Measurements from ENCODE around the gene RGS6. TPM values are rescaled to one million over a fixed set of nuclear protein-coding genes. Genes with fewer than 3 reads are reported as not detected.

The RGS6 gene
- total and polyA plus RNA-seq, 9 donors = 3.7 to 9.3 (median 6.2) TPM

DNA sequence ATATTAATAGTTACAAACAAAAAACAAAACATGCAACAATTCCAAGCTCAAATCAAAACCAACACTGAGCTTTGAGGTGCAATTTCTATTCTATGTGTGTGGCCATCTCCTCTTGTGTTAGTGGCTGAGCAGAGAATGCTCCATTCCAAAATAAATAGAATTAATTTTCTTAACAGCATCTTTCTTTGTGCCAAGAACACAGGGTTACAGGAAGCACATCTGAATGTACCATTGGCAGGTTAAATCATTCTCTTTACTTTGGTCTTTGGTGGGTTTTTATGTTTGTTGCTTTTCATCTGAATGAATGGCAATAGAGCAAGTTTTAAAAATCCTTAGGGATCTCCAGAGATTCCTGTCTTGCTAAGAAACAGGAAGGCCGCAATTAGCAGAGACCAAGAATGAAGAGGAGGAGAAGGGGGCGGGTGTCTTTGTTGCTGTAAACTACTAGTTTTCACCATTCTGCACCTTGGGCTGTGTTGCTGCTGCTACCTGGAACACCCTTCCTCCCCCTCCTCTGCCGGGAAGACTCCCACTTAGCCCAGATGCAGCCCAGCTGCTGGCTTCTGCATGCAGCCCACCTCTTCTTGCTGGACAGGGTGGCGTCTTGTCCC lies 165.0 kb downstream of the RGS6 start:
- Histone ChIP-seq H3K4me1 (ENCODE audit: control insufficient read depth, insufficient read depth, low read length) (peaks cover 4% of the 10 kb centered on the region), H3K36me3 (ENCODE audit: control insufficient read depth, insufficient read depth, low read length) (no peaks in the 10 kb centered on the region), H3K9me3 (replicated peaks; ENCODE audit: control insufficient read depth, low read depth, low read length) (peaks cover 2% of the 10 kb centered on the region), H3K27me3 (ENCODE audit: control insufficient read depth, insufficient read depth, low read length) (no peaks in the 10 kb centered on the region), H3K27ac (ENCODE audit: low read length) (no peak overlapping the region), H3K4me3 (ENCODE audit: low read length) (no peak overlapping the region)
- 20% methylated on average over 2 of the region's 4 CpGs for whole genome bisulfite sequencing (ENCODE audit: insufficient coverage)
- DNase-seq = peak; percentile 13

DNA sequence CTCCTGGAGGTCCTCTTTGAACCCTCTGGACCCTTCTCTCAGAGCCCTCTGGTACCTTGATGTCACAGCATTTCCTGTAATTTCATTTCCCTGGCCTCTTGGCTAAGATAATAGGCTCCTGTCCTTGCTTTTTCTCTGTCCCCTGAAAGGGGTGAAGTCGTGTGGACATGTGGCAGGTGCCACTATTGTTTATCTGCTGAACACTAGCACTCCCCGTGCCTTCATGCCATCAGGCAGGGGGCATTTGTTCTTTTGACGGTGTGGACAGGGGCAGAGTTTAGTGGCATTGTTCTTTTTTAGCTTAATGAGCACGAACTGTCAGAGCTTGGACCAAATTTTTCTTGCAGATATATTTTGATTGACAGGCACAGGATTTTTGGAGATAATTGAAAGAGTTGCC lies 166.0 kb downstream of the RGS6 start:
- Histone ChIP-seq H3K27ac (ENCODE audit: low read length) (no peak overlapping the region), H3K27me3 (ENCODE audit: control insufficient read depth, insufficient read depth, low read length) (no peaks in the 10 kb centered on the region), H3K4me1 (ENCODE audit: control insufficient read depth, insufficient read depth, low read length) (peaks cover 4% of the 10 kb centered on the region), H3K36me3 (ENCODE audit: control insufficient read depth, insufficient read depth, low read length) (no peaks in the 10 kb centered on the region), H3K9me3 (replicated peaks; ENCODE audit: control insufficient read depth, low read depth, low read length) (peaks cover 2% of the 10 kb centered on the region), H3K4me3 (ENCODE audit: low read length) (no peak overlapping the region)
- no peak for DNase-seq
- no CpG with 5 or more reads among the region's 4 CpGs for WGBS (ENCODE audit: insufficient coverage)

DNA sequence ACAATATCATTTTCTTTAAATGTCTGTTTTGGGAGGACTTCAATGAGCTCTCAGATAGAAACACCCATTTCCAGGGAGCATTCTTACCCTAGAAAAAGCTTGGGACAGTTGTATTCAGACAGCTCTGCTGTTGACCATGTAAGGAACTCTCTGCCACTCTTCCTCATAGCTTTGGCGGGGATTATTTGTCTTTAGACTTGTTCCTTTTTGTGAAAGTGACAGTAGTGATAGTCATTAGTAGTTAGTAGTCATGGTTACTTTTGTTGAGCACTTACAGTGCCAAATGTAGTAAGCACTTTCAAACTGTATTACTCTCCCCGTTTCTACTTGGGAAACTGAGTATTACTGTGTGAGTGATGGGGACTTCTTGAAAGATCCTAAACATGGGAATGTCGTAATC lies 167.3 kb downstream of the RGS6 start:
- DNase-seq = no peak
- no peak overlapping the region for H3K27ac ChIP-seq (ENCODE audit: low read length)
- H3K4me1 ChIP-seq (ENCODE audit: control insufficient read depth, insufficient read depth, low read length) = peaks cover 4% of the 10 kb centered on the region
- no peaks in the 10 kb centered on the region for H3K27me3 ChIP-seq (ENCODE audit: control insufficient read depth, insufficient read depth, low read length)
- H3K36me3 ChIP-seq (ENCODE audit: control insufficient read depth, insufficient read depth, low read length) = no peaks in the 10 kb centered on the region
- H3K4me3 ChIP-seq (ENCODE audit: low read length) = no peak overlapping the region
- H3K9me3 ChIP-seq (replicated peaks; ENCODE audit: control insufficient read depth, low read depth, low read length) = peaks cover 2% of the 10 kb centered on the region
- 91% methylated on average over 1 of the region's 3 CpGs for WGBS (ENCODE audit: insufficient coverage)

DNA sequence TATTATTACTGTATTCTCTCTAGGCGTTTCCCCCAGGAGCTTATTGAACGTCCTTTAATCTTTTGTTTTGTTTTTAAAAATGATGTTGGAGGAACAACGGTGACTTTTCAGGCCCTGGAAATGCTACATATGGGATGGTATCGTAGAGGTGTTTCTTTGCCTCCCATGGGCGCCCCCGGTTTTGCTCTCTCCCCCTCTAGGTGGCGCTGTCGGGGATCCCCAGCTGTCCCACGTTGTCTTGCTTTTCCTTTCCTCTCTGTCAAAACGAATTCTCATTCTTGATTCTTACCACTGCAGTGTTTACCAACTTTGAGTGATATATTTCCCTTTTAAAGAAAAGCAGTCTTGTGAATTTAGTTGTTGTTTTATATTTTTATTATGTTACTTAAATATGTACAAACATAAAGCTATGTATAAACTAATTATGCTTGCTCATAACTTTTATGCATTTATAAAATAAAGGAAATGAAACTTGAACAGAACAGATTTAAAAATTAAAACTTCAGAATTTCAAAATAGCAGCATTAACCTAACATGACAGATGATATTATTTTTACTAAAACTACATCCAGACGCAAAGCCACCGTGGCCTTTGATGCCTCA lies 171.9 kb downstream of the RGS6 start:
- Histone ChIP-seq H3K4me3 (ENCODE audit: low read length) (no peak overlapping the region), H3K36me3 (ENCODE audit: control insufficient read depth, insufficient read depth, low read length) (no peaks in the 10 kb centered on the region), H3K27ac (ENCODE audit: low read length) (no peak overlapping the region), H3K9me3 (replicated peaks; ENCODE audit: control insufficient read depth, low read depth, low read length) (no peaks in the 10 kb centered on the region), H3K4me1 (ENCODE audit: control insufficient read depth, insufficient read depth, low read length) (no peaks in the 10 kb centered on the region), H3K27me3 (ENCODE audit: control insufficient read depth, insufficient read depth, low read length) (no peaks in the 10 kb centered on the region)
- no CpG with 5 or more reads among the region's 12 CpGs for WGBS (ENCODE audit: insufficient coverage)
- no peak for DNase-seq

DNA sequence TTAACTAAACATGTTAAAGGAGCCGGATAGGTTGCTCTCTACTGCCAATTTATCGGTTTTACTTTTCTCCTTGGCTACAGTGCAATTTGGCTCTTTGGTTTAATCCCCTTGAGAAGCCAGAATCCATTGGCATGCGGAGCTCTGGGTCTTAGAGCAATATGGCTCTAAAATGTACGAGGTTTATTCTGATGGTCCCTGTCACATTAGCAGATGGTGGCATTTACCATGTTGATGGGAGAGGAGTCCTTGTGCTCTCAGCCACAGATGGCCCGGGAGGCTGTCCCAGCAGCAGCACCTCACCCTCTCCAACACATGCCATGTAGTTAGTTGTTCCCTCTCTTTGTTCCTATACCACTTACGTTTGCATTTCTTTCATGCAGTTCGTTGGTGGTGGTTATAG lies 179.7 kb downstream of the RGS6 start:
- Histone ChIP-seq H3K27ac (ENCODE audit: low read length) (no peak overlapping the region), H3K4me3 (ENCODE audit: low read length) (no peak overlapping the region), H3K27me3 (ENCODE audit: control insufficient read depth, insufficient read depth, low read length) (no peaks in the 10 kb centered on the region), H3K36me3 (ENCODE audit: control insufficient read depth, insufficient read depth, low read length) (no peaks in the 10 kb centered on the region), H3K9me3 (replicated peaks; ENCODE audit: control insufficient read depth, low read depth, low read length) (no peaks in the 10 kb centered on the region), H3K4me1 (ENCODE audit: control insufficient read depth, insufficient read depth, low read length) (no peaks in the 10 kb centered on the region)
- no peak for DNase-seq
- WGBS (ENCODE audit: insufficient coverage) = no CpG with 5 or more reads among the region's 7 CpGs

DNA sequence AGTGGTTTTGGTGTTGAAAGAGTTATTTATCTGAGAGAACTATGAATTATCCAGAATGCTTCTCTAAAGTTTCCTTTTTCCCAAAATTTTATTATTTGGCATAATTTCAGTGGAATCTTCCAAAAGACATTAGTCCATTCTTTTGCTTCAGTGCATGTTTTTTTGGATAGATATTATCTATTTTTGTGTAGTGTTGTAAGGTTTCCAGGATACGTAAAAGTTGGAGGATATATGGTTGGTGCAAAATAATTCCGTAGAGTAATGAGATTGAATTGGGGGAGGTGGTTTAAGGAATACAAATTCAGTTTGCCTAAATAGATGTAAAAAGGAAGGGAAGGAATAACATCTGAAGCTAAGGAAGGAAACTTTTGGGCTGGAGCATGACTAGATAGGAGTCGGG lies 186.6 kb downstream of the RGS6 start:
- H3K27me3 ChIP-seq (ENCODE audit: control insufficient read depth, insufficient read depth, low read length) = no peaks in the 10 kb centered on the region
- DNase-seq = peak; percentile 96
- peaks cover 2% of the 10 kb centered on the region for H3K4me1 ChIP-seq (ENCODE audit: control insufficient read depth, insufficient read depth, low read length)
- no peaks in the 10 kb centered on the region for H3K36me3 ChIP-seq (ENCODE audit: control insufficient read depth, insufficient read depth, low read length)
- H3K9me3 ChIP-seq (replicated peaks; ENCODE audit: control insufficient read depth, low read depth, low read length) = no peaks in the 10 kb centered on the region
- 34% methylated on average over 3 of the region's 3 CpGs for WGBS (ENCODE audit: insufficient coverage)
- H3K4me3 ChIP-seq (ENCODE audit: low read length) = no peak overlapping the region
- peak overlapping the region; percentile 70 for H3K27ac ChIP-seq (ENCODE audit: low read length)

DNA sequence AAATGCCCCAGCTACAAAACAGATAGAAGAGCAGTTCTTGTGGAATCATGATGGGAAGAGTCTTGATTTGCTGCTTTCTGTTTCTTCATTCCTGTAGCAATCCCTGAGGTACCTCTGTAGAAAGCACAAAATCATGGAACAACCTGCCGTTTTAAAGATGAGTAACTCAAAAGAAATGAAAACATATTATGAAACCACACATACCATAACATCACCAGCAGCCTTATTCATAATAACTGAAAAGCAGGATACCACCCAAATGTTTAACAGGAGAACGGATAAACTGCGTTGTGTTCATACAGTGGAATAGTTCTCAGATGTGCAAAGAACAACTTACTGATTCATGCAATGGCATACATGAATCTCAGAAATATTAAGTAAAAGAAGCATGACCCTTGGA lies 188.1 kb downstream of the RGS6 start:
- Histone ChIP-seq H3K9me3 (replicated peaks; ENCODE audit: control insufficient read depth, low read depth, low read length) (no peaks in the 10 kb centered on the region), H3K4me1 (ENCODE audit: control insufficient read depth, insufficient read depth, low read length) (peaks cover 2% of the 10 kb centered on the region), H3K4me3 (ENCODE audit: low read length) (no peak overlapping the region), H3K36me3 (ENCODE audit: control insufficient read depth, insufficient read depth, low read length) (no peaks in the 10 kb centered on the region), H3K27me3 (ENCODE audit: control insufficient read depth, insufficient read depth, low read length) (peaks cover 2% of the 10 kb centered on the region), H3K27ac (ENCODE audit: low read length) (no peak overlapping the region)
- peak; percentile 21 for DNase-seq
- WGBS (ENCODE audit: insufficient coverage) = no CpG with 5 or more reads among the region's 3 CpGs

DNA sequence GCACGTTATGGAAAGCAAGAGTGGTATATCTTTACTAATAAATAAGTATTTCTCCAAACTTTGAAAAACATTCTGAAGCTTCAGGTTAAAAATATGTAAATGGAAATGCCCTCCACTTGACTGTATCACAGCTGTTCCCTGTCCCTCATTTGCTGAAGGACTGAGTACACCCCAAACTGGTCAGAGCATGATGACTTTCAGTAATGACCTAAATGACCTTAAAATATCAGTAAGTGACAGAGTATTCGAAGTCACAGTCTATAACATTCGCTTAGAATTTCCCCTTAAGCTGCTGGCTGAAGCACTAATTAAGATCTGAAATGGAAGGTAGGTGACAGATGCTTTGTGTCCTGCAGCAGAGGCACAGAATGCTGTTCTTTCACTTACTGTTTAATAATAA lies 191.5 kb downstream of the RGS6 start:
- DNase-seq = no peak
- peaks cover 2% of the 10 kb centered on the region for H3K27me3 ChIP-seq (ENCODE audit: control insufficient read depth, insufficient read depth, low read length)
- H3K4me1 ChIP-seq (ENCODE audit: control insufficient read depth, insufficient read depth, low read length) = no peaks in the 10 kb centered on the region
- H3K36me3 ChIP-seq (ENCODE audit: control insufficient read depth, insufficient read depth, low read length) = no peaks in the 10 kb centered on the region
- no peak overlapping the region for H3K4me3 ChIP-seq (ENCODE audit: low read length)
- no peaks in the 10 kb centered on the region for H3K9me3 ChIP-seq (replicated peaks; ENCODE audit: control insufficient read depth, low read depth, low read length)
- no peak overlapping the region for H3K27ac ChIP-seq (ENCODE audit: low read length)
- no CpG with 5 or more reads among the region's 3 CpGs for WGBS (ENCODE audit: insufficient coverage)

DNA sequence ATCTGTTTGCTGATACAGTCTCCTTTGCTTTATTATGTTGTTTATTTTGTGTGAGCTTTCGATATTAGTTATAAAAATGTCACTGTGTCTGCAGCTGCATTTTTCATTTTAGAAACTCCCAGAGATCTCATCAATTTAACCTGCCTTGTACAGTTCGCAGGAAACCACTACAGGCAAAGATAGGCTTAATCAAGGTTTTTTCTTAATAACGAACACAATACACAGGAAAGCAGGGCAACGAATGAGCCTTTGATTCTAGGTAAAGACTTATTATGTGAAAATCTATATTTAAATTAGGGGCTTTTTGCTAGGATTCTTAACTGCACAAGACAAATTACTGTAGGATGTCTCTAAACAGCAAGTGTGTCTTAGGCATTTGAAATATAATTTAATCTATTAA lies 191.9 kb downstream of the RGS6 start:
- H3K27ac ChIP-seq (ENCODE audit: low read length) = no peak overlapping the region
- H3K9me3 ChIP-seq (replicated peaks; ENCODE audit: control insufficient read depth, low read depth, low read length) = no peaks in the 10 kb centered on the region
- H3K27me3 ChIP-seq (ENCODE audit: control insufficient read depth, insufficient read depth, low read length) = peaks cover 2% of the 10 kb centered on the region
- no peak overlapping the region for H3K4me3 ChIP-seq (ENCODE audit: low read length)
- DNase-seq = no peak
- no peaks in the 10 kb centered on the region for H3K36me3 ChIP-seq (ENCODE audit: control insufficient read depth, insufficient read depth, low read length)
- no peaks in the 10 kb centered on the region for H3K4me1 ChIP-seq (ENCODE audit: control insufficient read depth, insufficient read depth, low read length)
- no CpG with 5 or more reads among the region's 4 CpGs for WGBS (ENCODE audit: insufficient coverage)

DNA sequence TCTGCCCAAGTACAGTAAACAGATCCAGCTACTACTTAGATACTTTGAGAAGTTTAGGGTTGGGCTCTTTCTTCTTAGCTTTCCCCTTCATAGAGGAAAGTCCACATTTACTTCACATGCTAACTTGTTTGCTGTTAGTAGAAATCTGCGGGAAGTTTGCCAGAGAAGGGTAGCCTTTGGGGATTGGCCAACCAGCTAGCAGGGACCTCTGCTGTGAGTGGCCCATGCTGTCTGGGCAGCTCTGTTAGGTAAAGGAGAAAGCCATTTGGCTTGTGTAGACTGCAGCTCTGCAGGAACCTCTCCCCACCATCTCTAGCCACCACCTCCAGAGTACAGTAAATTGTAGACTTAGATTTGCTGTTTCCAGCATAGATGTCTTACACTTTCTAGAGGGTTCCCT lies 193.9 kb downstream of the RGS6 start:
- Histone ChIP-seq H3K4me3 (ENCODE audit: low read length) (no peak overlapping the region), H3K36me3 (ENCODE audit: control insufficient read depth, insufficient read depth, low read length) (no peaks in the 10 kb centered on the region), H3K4me1 (ENCODE audit: control insufficient read depth, insufficient read depth, low read length) (peaks cover 3% of the 10 kb centered on the region), H3K9me3 (replicated peaks; ENCODE audit: control insufficient read depth, low read depth, low read length) (no peaks in the 10 kb centered on the region), H3K27ac (ENCODE audit: low read length) (no peak overlapping the region), H3K27me3 (ENCODE audit: control insufficient read depth, insufficient read depth, low read length) (peaks cover 2% of the 10 kb centered on the region)
- no peak for DNase-seq
- no CpG with 5 or more reads among the region's 1 CpG for WGBS (ENCODE audit: insufficient coverage)

DNA sequence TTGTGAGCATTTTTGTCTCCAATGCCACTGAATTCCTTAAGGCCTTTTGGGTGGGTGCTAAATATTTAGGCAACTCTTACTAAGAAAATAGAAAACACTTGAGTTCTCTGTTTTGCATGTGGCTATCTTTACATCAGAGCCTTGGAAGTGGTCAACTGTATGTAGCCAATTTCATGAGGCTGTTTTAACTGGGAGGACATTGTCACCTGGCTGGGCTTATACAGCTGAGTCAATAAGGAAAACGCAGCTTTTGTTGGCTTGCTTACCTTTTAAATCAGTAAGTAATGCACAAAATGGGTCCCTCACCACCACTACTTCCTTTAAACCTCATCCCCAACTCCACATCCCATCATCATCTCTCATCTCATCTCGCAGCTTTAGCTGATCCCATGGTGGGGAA lies 194.3 kb downstream of the RGS6 start:
- no peak overlapping the region for H3K4me3 ChIP-seq (ENCODE audit: low read length)
- no peaks in the 10 kb centered on the region for H3K9me3 ChIP-seq (replicated peaks; ENCODE audit: control insufficient read depth, low read depth, low read length)
- no peak for DNase-seq
- peaks cover 2% of the 10 kb centered on the region for H3K27me3 ChIP-seq (ENCODE audit: control insufficient read depth, insufficient read depth, low read length)
- no peak overlapping the region for H3K27ac ChIP-seq (ENCODE audit: low read length)
- H3K4me1 ChIP-seq (ENCODE audit: control insufficient read depth, insufficient read depth, low read length) = peaks cover 3% of the 10 kb centered on the region
- no CpG with 5 or more reads among the region's 2 CpGs for WGBS (ENCODE audit: insufficient coverage)
- H3K36me3 ChIP-seq (ENCODE audit: control insufficient read depth, insufficient read depth, low read length) = no peaks in the 10 kb centered on the region
